ENCODE measurements around the gene RLIM.
"Not testable (repeated sequence)": the region's sequence is repeated elsewhere in the genome, so short reads cannot be mapped to it uniquely, and the experiment has no call there.

Gene RLIM

GRCh38 chrX:74614093-74614909 is at the start of gene RLIM:
TSS of gene RLIM (minus strand) at chrX:74614624. CDS start at chrX:74595977, 18,647 bp downstream.
- peak; percentile 78 for DNase-seq (ENCODE audit: low read depth)

- DNase-seq (ENCODE audit: low read depth), result no peak
These were observed 41.8 kb upstream of the RLIM start for GRCh38 chrX:74656079-74656745.

- not testable (repeated sequence) for DNase-seq (ENCODE audit: low read depth)
These were observed 40.5 kb upstream of the RLIM start for GRCh38 chrX:74654953-74655352.

GRCh38 chrX:74636749-74637314 is 22.4 kb upstream of the RLIM start:
- no peak for DNase-seq (ENCODE audit: low read depth)

GRCh38 chrX:74613370-74614092 is 893 bp downstream of the RLIM start:
- DNase-seq (ENCODE audit: low read depth), result no peak

- no peak for DNase-seq (ENCODE audit: low read depth)
These were observed 7.6 kb downstream of the RLIM start for GRCh38 chrX:74606799-74607198.

GRCh38 chrX:74606342-74606741 is 8.1 kb downstream of the RLIM start:
- DNase-seq (ENCODE audit: low read depth), result no peak

- DNase-seq (ENCODE audit: low read depth), result no peak
These were observed 11.4 kb downstream of the RLIM start for GRCh38 chrX:74603040-74603439.

- no peak for DNase-seq (ENCODE audit: low read depth)
These were observed 12.3 kb downstream of the RLIM start for GRCh38 chrX:74602142-74602541.

- DNase-seq (ENCODE audit: low read depth), result no peak
These were observed 20.8 kb downstream of the RLIM start for GRCh38 chrX:74593593-74593992.

- no peak for DNase-seq (ENCODE audit: low read depth)
These were observed 28.7 kb downstream of the RLIM start for GRCh38 chrX:74585766-74586165.

GRCh38 chrX:74579597-74580198 is 34.7 kb downstream of the RLIM start:
- DNase-seq (ENCODE audit: low read depth), result no peak

GRCh38 chrX:74578137-74578536 is 36.3 kb downstream of the RLIM start:
- DNase-seq (ENCODE audit: low read depth), result no peak

GRCh38 chrX:74557378-74557777 is 57.0 kb downstream of the RLIM start:
- no peak for DNase-seq (ENCODE audit: low read depth)

- DNase-seq (ENCODE audit: low read depth), result no peak
These were observed 62.5 kb downstream of the RLIM start for GRCh38 chrX:74551934-74552333.

GRCh38 chrX:74550295-74550802 is 64.1 kb downstream of the RLIM start:
- peak; percentile 78 for DNase-seq (ENCODE audit: low read depth)

GRCh38 chrX:74546984-74547383 is 67.4 kb downstream of the RLIM start:
- no peak for DNase-seq (ENCODE audit: low read depth)

GRCh38 chrX:74545880-74546523 is 68.4 kb downstream of the RLIM start:
- DNase-seq (ENCODE audit: low read depth), result no peak

- DNase-seq (ENCODE audit: low read depth), result no peak
These were observed 73.7 kb downstream of the RLIM start for GRCh38 chrX:74540635-74541249.

GRCh38 chrX:74536832-74537371 is 77.5 kb downstream of the RLIM start:
- DNase-seq (ENCODE audit: low read depth), result no peak
